Fibroblast of lung (primary cell): ENCODE results near the gene SMIM27. TPM values are rescaled to one million over a fixed set of nuclear protein-coding genes. Genes with fewer than 3 reads are reported as not detected.

Experiments used
- DNase-seq, 2 donors: peaks; one replicate each; pipeline versions ENCODE4 v3.0.0 to v3.0.0-alpha.2; 2010; ENCODE audit warnings: low read depth in 2 of 2
- H2AFZ ChIP-seq: 2 replicates; pipeline ENCODE4 v1.5.1; 2012; ENCODE audit warnings: low read length, control low read depth, inconsistent platforms
- H3K27ac ChIP-seq: 2 replicates; pipeline ENCODE4 v1.5.1; 2011; ENCODE audit warnings: low read length, control low read depth; ENCODE audit not compliant: insufficient read depth
- H3K27me3 ChIP-seq: 2 replicates; pipeline ENCODE4 v1.5.1; 2011; ENCODE audit warnings: mild to moderate bottlenecking, low read length; ENCODE audit not compliant: control insufficient read depth, insufficient read depth
- H3K36me3 ChIP-seq: 2 replicates; pipeline ENCODE4 v1.5.1; 2011; ENCODE audit warnings: low read length; ENCODE audit not compliant: control insufficient read depth, insufficient read depth
- H3K4me1 ChIP-seq: 2 replicates; pipeline ENCODE4 v1.5.1; 2011; ENCODE audit warnings: low read length; ENCODE audit not compliant: control insufficient read depth, insufficient read depth; ENCODE audit errors: extremely low read depth
- H3K4me2 ChIP-seq: 2 replicates; pipeline ENCODE4 v1.5.1; 2011; ENCODE audit warnings: low read length, control low read depth; ENCODE audit not compliant: insufficient read depth; ENCODE audit errors: extremely low read depth
- H3K4me3 ChIP-seq, 4 experiments: fragments of 200-600 bp in 1 of 4; sonication (generic) in 1 of 4; replicated peaks in 1 of 4; 2 replicates each; pipeline ENCODE4 v1.5.1; 2011 to 2016; ENCODE audit warnings: low read length in 4 of 4, low read depth in 3 of 4, mild to moderate bottlenecking in 3 of 4, control low read depth in 2 of 4, inconsistent platforms in 1 of 4, mixed read lengths in 1 of 4; ENCODE audit not compliant: insufficient read depth in 1 of 4; ENCODE audit errors: control extremely low read depth in 1 of 4
- H3K79me2 ChIP-seq: 2 replicates; pipeline ENCODE4 v1.5.1; 2012; ENCODE audit warnings: mild to moderate bottlenecking, low read length, inconsistent platforms; ENCODE audit not compliant: control insufficient read depth, insufficient read depth
- H3K9ac ChIP-seq: 2 replicates; pipeline ENCODE4 v1.5.1; 2011; ENCODE audit warnings: mild to moderate bottlenecking, low read length, control low read depth; ENCODE audit not compliant: insufficient read depth
- H3K9me3 ChIP-seq: 2 replicates; pipeline ENCODE4 v1.5.1; 2012; ENCODE audit warnings: low read depth, low read length; ENCODE audit not compliant: control insufficient read depth, insufficient read depth
- H4K20me1 ChIP-seq: 2 replicates; pipeline ENCODE4 v1.5.1; 2011; ENCODE audit warnings: low read length; ENCODE audit not compliant: control insufficient read depth, insufficient read depth; ENCODE audit errors: extremely low read depth
- EZH2 ChIP-seq: IDR thresholded peaks from 2 replicates; pipeline ENCODE4 v1.5.1; 2012; ENCODE audit warnings: low read length, control low read depth, mild to moderate bottlenecking; ENCODE audit errors: missing control alignments
- polyA plus RNA-seq, 2 donors: library from polyadenylated mRNA; depleted of rRNA in 1 of 2; stranded (reverse) in 1 of 2; unstranded in 1 of 2; fragments of >200 nt; gene quantifications; 2 replicates each; pipeline ENCODE4 v1.2.1, GENCODE V29; 2011 to 2012; ENCODE audit warnings: missing spikeins in 1 of 2
- total RNA-seq: library from RNA; depleted of rRNA; stranded (reverse); fragments of >200 nt; gene quantifications from 2 replicates; pipeline ENCODE4 v1.2.1, GENCODE V29; 2014
- TF ChIP-seq, protein P1 (sequence below), 2 donors: IDR thresholded peaks in 1 of 2; conservative IDR thresholded peaks in 1 of 2; 1 replicate in 1 of 2; 2 replicates in 1 of 2; pipeline ENCODE4 v1.5.1; 2011 to 2012; ENCODE audit warnings: low read length in 2 of 2, control low read depth in 1 of 2, inconsistent platforms in 1 of 2, low read depth in 1 of 2, mild to moderate bottlenecking in 1 of 2

SMIM27 gene
- total and polyA plus RNA-seq, 2 donors (not counting 1 experiment from before 2014, with no cell fraction given): 2.7 to 8.3 TPM

GRCh38 chr9:32571969-32572899, 20.1 kb downstream of the SMIM27 start:
- Histone ChIP-seq H3K9ac (peak overlapping the region; percentile 69), H3K36me3 (peaks cover 4% of the 10 kb centered on the region), H2AFZ (peak overlapping the region; percentile 95), H3K9me3 (no peaks in the 10 kb centered on the region), H3K79me2 (peaks cover 34% of the 10 kb centered on the region), H3K4me2 (peak overlapping the region; percentile 97), H3K4me1 (no peaks in the 10 kb centered on the region), H4K20me1 (no peaks in the 10 kb centered on the region), H3K27me3 (no peaks in the 10 kb centered on the region), H3K4me3 (peak overlapping the region; percentile 87 to 98 (median 96)), H3K27ac (peak overlapping the region; percentile 70)
- TF ChIP-seq EZH2: no peak
- TF ChIP-seq, protein P1, sequence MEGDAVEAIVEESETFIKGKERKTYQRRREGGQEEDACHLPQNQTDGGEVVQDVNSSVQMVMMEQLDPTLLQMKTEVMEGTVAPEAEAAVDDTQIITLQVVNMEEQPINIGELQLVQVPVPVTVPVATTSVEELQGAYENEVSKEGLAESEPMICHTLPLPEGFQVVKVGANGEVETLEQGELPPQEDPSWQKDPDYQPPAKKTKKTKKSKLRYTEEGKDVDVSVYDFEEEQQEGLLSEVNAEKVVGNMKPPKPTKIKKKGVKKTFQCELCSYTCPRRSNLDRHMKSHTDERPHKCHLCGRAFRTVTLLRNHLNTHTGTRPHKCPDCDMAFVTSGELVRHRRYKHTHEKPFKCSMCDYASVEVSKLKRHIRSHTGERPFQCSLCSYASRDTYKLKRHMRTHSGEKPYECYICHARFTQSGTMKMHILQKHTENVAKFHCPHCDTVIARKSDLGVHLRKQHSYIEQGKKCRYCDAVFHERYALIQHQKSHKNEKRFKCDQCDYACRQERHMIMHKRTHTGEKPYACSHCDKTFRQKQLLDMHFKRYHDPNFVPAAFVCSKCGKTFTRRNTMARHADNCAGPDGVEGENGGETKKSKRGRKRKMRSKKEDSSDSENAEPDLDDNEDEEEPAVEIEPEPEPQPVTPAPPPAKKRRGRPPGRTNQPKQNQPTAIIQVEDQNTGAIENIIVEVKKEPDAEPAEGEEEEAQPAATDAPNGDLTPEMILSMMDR (conservative IDR thresholded peaks at IDR 0.05 in 1 of 2, IDR thresholded peaks at IDR 0.05 in 1 of 2; ENCODE audit: low read depth in 1 of 2, low read length in 2 of 2): peak; percentile 68 to 74
- DNase-seq: peak; percentile 76 to 78

DNA sequence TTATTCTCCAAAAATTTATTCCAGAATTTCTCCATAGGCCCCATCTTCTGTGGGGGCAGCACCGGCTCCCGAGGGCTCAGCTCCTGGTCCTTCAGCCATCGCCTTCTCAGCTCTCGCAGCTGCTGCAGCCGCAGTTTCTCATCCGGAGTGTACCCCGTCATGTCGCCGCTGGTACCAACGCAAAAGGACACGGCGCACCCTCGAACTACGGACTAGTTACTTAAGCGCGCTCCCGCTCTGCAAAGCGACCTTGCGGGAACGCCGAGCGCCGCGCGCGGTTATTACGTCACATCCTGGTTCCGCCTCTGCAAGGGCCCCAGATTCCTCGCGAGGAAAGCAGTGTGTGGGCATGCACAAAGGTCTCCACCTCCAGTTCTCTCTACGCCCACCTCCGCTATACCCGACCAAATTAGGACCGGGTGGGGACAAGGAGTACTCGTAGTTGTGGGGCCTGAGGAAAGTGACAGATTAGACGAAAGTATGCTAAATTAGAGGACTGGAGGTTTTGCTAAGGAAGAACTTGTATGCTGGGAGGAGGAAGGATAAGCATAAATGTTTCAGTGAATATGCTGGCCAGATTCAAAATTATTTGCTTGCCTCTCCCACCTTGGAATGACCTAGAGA, 20.9 kb downstream of the SMIM27 start, which contains the start of gene NDUFB6:
Gene NDUFB6, minus strand, starts transcription at position 260 of the 624 bp plus-strand sequence. Its CDS starts 99 bp downstream, at position 161.
- Histone ChIP-seq H2AFZ (peak within 1 kb of the TSS; percentile 95), H3K9ac (peak within 1 kb of the TSS; percentile 69), H3K4me3 (peak within 1 kb of the TSS; percentile 87 to 98 (median 96)), H3K36me3 (peaks cover 4% of the 10 kb centered on the region), H4K20me1 (no peaks in the 10 kb centered on the region), H3K4me1 (no peaks in the 10 kb centered on the region), H3K27ac (peak within 1 kb of the TSS; percentile 70), H3K27me3 (no peaks in the 10 kb centered on the region), H3K9me3 (no peaks in the 10 kb centered on the region), H3K79me2 (peaks cover 34% of the 10 kb centered on the region), H3K4me2 (peak within 1 kb of the TSS; percentile 98)
- peak; percentile 93 to 94 for DNase-seq
- TF ChIP-seq, protein P1 (conservative IDR thresholded peaks at IDR 0.05 in 1 of 2, IDR thresholded peaks at IDR 0.05 in 1 of 2; ENCODE audit: low read depth in 1 of 2, low read length in 2 of 2): no peak
- TF ChIP-seq EZH2: no peak

DNA sequence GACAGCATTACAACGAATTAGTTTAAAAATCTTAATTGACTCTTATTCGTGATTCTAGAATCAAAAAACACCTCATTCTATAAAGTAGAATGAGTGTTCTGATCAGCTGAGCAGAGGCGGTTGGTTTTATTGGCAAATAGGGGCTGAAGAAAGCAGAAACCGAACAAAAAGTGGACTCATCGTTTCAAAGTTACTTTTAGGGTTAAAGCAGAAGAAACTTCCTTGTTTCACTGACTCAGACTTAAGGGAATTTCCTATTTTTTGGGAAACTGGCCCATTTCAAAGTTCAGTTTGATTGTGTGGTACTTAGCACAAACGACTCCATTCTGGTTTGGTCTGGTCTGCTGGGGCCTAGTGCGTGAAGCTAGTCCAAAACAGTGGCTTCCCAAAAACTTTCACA, 21.7 kb downstream of the SMIM27 start:
- Histone ChIP-seq H3K27me3 (no peaks in the 10 kb centered on the region), H3K4me1 (no peaks in the 10 kb centered on the region), H3K27ac (no peak overlapping the region), H3K79me2 (peaks cover 34% of the 10 kb centered on the region), H2AFZ (no peak overlapping the region), H3K9ac (no peak overlapping the region), H4K20me1 (no peaks in the 10 kb centered on the region), H3K36me3 (peaks cover 4% of the 10 kb centered on the region), H3K9me3 (no peaks in the 10 kb centered on the region), H3K4me2 (no peak overlapping the region), H3K4me3 (no peak overlapping the region)
- TF ChIP-seq EZH2: no peak
- TF ChIP-seq, protein P1 (conservative IDR thresholded peaks at IDR 0.05 in 1 of 2, IDR thresholded peaks at IDR 0.05 in 1 of 2; ENCODE audit: low read depth in 1 of 2, low read length in 2 of 2): no peak
- DNase-seq: no peak
